ENCODE measurements around the gene TLNRD1. TPM values are rescaled to one million over a fixed set of nuclear protein-coding genes. Genes with fewer than 3 reads are reported as not detected.

The TLNRD1 gene
- total RNA-seq, 4 donors from 2014 or later: 11.8 to 25.5 (median 19.4) TPM

DNA sequence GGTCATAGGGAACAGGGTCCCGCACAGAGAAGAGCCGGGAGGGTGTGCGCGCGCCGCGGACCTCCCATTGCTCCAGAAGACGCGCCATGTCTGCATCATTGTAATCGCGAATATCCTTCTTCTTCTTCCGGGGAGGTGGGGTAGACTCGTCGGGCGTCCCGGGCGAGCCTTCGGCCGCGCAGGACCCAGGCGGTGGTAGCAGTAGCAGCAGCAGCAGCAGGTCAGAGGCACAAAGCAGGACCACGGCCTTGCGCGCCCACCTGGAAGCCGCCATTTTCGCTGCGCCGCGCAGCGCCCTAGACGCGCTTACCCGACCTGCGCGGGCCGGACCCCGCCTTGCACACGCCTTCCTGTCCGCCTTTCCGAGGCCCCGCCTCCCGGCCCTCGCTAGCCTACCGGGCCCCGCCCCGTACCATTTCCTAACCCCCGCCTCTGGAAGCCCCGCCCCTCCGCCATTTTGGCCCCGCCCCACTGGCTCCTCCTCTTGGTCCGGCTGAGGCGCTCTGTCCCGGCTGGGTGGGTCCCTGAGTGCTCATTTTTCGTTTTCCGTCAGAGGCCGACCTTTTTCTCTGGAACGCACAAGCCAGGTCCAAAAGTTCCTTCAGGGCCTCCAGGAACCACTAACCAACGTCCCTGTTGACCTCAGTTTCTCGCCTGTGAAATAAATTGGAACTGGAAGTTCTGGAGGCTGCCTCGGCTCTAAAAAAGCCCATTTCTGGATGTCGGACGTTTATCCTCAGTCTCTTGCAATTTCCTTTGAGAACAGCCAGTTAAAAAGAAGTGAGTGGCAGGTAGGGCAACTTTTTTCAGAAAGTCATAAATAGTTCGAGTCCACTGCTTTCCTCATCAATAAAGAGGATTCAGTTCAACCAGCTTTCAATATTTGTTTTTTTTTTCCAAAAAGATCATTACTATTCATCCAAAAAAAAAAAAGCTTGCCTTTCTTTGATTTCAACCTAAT is 10.9 kb upstream of the TLNRD1 start, which contains the start of gene MESD:
Gene MESD (minus strand): TSS at position 302 of the 961 bp plus-strand sequence. CDS start 28 bp downstream, at position 274.
- DNase-seq: peak; percentile 98
- WGBS, 2 donors: 1% methylated on average over 21 to 48 of the region's 63 CpGs
- Histone ChIP-seq H3K36me3 (no peaks in the 10 kb centered on the region), H3K4me3 (replicated peaks in 1 of 3) (peak within 1 kb of the TSS; percentile 58 to 86 (median 69)), H3K27ac (peak within 1 kb of the TSS; percentile 90 to 97 (median 96)), H3K9me3 (no peaks in the 10 kb centered on the region), H3K27me3 (no peaks in the 10 kb centered on the region), H3K4me1 (peaks cover 36 to 41% of the 10 kb centered on the region in 2 donors)
- TF ChIP-seq POLR2A (IDR thresholded peaks at IDR 0.05): peak; percentile 89 to 91
- TF ChIP-seq, protein P1, sequence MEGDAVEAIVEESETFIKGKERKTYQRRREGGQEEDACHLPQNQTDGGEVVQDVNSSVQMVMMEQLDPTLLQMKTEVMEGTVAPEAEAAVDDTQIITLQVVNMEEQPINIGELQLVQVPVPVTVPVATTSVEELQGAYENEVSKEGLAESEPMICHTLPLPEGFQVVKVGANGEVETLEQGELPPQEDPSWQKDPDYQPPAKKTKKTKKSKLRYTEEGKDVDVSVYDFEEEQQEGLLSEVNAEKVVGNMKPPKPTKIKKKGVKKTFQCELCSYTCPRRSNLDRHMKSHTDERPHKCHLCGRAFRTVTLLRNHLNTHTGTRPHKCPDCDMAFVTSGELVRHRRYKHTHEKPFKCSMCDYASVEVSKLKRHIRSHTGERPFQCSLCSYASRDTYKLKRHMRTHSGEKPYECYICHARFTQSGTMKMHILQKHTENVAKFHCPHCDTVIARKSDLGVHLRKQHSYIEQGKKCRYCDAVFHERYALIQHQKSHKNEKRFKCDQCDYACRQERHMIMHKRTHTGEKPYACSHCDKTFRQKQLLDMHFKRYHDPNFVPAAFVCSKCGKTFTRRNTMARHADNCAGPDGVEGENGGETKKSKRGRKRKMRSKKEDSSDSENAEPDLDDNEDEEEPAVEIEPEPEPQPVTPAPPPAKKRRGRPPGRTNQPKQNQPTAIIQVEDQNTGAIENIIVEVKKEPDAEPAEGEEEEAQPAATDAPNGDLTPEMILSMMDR (IDR thresholded peaks at IDR 0.05): peak in 1 of 6 experiments; percentile 3
- intact Hi-C loops (cut with DNase I): no loop called here

DNA sequence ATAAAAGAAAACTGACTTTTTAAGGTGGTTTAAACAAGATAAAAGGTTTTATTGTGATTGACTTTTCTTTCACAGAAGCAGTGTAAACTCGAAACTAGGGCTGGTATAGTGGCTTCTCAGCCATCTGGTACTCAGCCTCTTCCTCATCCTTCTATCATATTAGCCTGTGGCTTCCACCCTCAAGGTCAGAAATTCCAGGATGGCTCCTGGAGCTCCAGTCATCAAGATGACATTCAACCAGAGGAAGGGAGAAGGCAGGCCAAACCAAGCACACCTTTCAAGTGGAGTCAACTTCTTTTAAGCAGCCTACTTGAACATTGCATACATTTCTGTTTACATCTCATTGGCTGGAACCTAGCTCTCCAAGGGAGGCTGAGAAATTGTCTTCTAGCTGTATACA is 9.8 kb upstream of the TLNRD1 start:
- no peak for DNase-seq
- Histone ChIP-seq H3K27ac (peak overlapping the region; percentile 90 to 97 (median 96)), H3K36me3 (no peaks in the 10 kb centered on the region), H3K4me3 (replicated peaks in 1 of 3) (no peak overlapping the region), H3K27me3 (no peaks in the 10 kb centered on the region), H3K9me3 (no peaks in the 10 kb centered on the region), H3K4me1 (peaks cover 32 to 36% of the 10 kb centered on the region in 2 donors)
- TF ChIP-seq, protein P1 (IDR thresholded peaks at IDR 0.05): no peak
- no peak for TF ChIP-seq POLR2A (IDR thresholded peaks at IDR 0.05)
- intact Hi-C loops (cut with DNase I): no loop called here
- 83 to 88% methylated on average over 1 of the region's 1 CpG for WGBS, 2 donors

GRCh38 chr15:80991421-80991820 is 9.3 kb upstream of the TLNRD1 start:
- H3K9me3 ChIP-seq: no peaks in the 10 kb centered on the region
- TF ChIP-seq, protein P1 (IDR thresholded peaks at IDR 0.05): no peak
- no peak for TF ChIP-seq POLR2A (IDR thresholded peaks at IDR 0.05)
- intact Hi-C loops (cut with DNase I): no loop called here
- WGBS, 2 donors: 73 to 75% methylated on average over 5 of the region's 5 CpGs
- H3K4me1 ChIP-seq: peaks cover 30 to 35% of the 10 kb centered on the region in 2 donors
- H3K36me3 ChIP-seq: no peaks in the 10 kb centered on the region
- H3K4me3 ChIP-seq (replicated peaks in 1 of 3): no peak overlapping the region
- H3K27ac ChIP-seq: peak overlapping the region; percentile 39 to 97 (median 96)
- H3K27me3 ChIP-seq: no peaks in the 10 kb centered on the region
- DNase-seq: no peak

DNA sequence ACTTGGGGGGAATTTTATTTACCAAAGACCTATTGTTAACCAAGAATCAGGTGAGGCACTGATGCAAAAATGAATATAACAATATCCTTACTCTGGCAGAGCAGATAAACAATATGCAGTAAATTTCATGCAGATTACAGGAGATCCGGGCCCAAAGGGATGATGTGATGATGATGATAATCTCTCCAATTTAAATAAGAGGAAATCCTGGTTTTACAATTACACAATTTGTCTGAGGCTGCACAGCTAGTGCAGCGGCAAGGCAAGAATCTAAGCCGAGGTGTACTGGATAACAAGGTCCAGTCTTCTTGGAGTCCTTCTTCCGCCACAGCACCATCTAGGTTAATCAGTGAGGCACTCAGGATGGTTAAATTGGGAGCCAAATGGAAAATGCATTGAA is 8.7 kb upstream of the TLNRD1 start:
- no peaks in the 10 kb centered on the region for H3K27me3 ChIP-seq
- H3K4me3 ChIP-seq (replicated peaks in 1 of 3): no peak overlapping the region
- peaks cover 29 to 30% of the 10 kb centered on the region in 2 donors for H3K4me1 ChIP-seq
- no peaks in the 10 kb centered on the region for H3K9me3 ChIP-seq
- H3K27ac ChIP-seq: no peak overlapping the region
- no peak for DNase-seq
- WGBS, 2 donors: 85 to 91% methylated on average over 4 of the region's 4 CpGs
- intact Hi-C loops (cut with DNase I): no loop called here
- TF ChIP-seq, protein P1 (IDR thresholded peaks at IDR 0.05): no peak
- no peak for TF ChIP-seq POLR2A (IDR thresholded peaks at IDR 0.05)
- H3K36me3 ChIP-seq: no peaks in the 10 kb centered on the region

DNA sequence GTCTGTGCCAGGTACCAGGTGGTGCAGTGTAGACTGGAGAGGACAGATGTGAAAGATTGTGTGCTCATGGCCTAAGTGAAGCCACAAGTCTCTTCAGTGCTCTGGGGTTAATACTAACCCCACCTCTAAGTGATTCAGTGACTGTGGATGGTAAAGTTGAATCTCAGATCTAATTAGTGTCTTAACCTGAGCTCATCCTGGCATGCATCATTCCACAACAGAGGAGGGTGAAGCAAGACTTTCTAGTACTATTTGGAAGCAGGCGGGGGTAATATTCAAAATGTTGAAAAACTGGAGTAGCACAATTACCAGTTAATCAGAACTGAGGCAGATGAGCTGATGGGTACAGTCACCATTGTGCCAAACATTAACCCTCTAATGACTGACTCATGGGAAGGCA is 8.3 kb upstream of the TLNRD1 start:
- TF ChIP-seq POLR2A (IDR thresholded peaks at IDR 0.05): no peak
- TF ChIP-seq, protein P1 (IDR thresholded peaks at IDR 0.05): no peak
- no peak for DNase-seq
- Histone ChIP-seq H3K36me3 (no peaks in the 10 kb centered on the region), H3K4me1 (peaks cover 25% of the 10 kb centered on the region in 2 donors), H3K4me3 (replicated peaks in 1 of 3) (no peak overlapping the region), H3K9me3 (no peaks in the 10 kb centered on the region), H3K27ac (no peak overlapping the region), H3K27me3 (no peaks in the 10 kb centered on the region)
- intact Hi-C loops (cut with DNase I): no loop called here
- WGBS, 2 donors: 100% methylated on average over 1 of the region's 1 CpG

Measured in thyroid gland (tissue), 4 donors.